GM18951 (cell line): ENCODE results near the gene RLIM.
"Not testable (repeated sequence)": the region's sequence is repeated elsewhere in the genome, so short reads cannot be mapped to it uniquely, and the experiment has no call there.

Experiments
- POLR2A ChIP-seq: IDR thresholded peaks from 4 replicates; pipeline ENCODE4 v1.6.1; 2011; ENCODE audit warnings: mild to moderate bottlenecking; ENCODE audit not compliant: insufficient read length, insufficient read depth; ENCODE audit errors: extremely low read depth
- in situ Hi-C: fragments of 300-500 bp; cut with MboI; formaldehyde crosslinking; loops from one replicate; pipeline ENCODE4 v1.12.0; 2022; ENCODE audit warnings: low sequenced_read_pairs, mixed read lengths, inconsistent platforms; ENCODE audit not compliant: unreplicated experiment

RLIM gene

GRCh38 chrX:74614093-74614909 is at the start of gene RLIM:
Gene RLIM, minus strand, starts transcription at chrX:74614624. Its CDS starts 18,647 bp downstream, at chrX:74595977.
- in situ Hi-C loops: loop anchor here (25.0 kb wide), 1 partner anchor 298 kb away; no protein-coding TSS in a partner anchor
- TF ChIP-seq POLR2A: peak; percentile 69

GRCh38 chrX:74656079-74656745 is 41.8 kb upstream of the RLIM start:
- no peak for TF ChIP-seq POLR2A
- in situ Hi-C loops: no loop called here

- in situ Hi-C loops: not testable (repeated sequence)
Measured at GRCh38 chrX:74654953-74655352, 40.5 kb upstream of the RLIM start.

- no peak for TF ChIP-seq POLR2A
- in situ Hi-C loops: no loop called here
Measured at GRCh38 chrX:74636749-74637314, 22.4 kb upstream of the RLIM start.

- no peak for TF ChIP-seq POLR2A
- in situ Hi-C loops: loop anchor here (25.0 kb wide), 1 partner anchor 299 kb away; no protein-coding TSS in a partner anchor
Measured at GRCh38 chrX:74613370-74614092, 893 bp downstream of the RLIM start.

- in situ Hi-C loops: loop anchor here (25.0 kb wide), 1 partner anchor 306 kb away; no protein-coding TSS in a partner anchor
- TF ChIP-seq POLR2A: no peak
Measured at GRCh38 chrX:74606799-74607198, 7.6 kb downstream of the RLIM start.

GRCh38 chrX:74606342-74606741 is 8.1 kb downstream of the RLIM start:
- TF ChIP-seq POLR2A: no peak
- in situ Hi-C loops: loop anchor here (25.0 kb wide), 1 partner anchor 306 kb away; no protein-coding TSS in a partner anchor

GRCh38 chrX:74603040-74603439 is 11.4 kb downstream of the RLIM start:
- no peak for TF ChIP-seq POLR2A
- in situ Hi-C loops: loop anchor here (25.0 kb wide), 1 partner anchor 309 kb away; no protein-coding TSS in a partner anchor

- no peak for TF ChIP-seq POLR2A
- in situ Hi-C loops: loop anchor here (25.0 kb wide), 1 partner anchor 310 kb away; no protein-coding TSS in a partner anchor
Measured at GRCh38 chrX:74602142-74602541, 12.3 kb downstream of the RLIM start.

- no peak for TF ChIP-seq POLR2A
- in situ Hi-C loops: no loop called here
Measured at GRCh38 chrX:74593593-74593992, 20.8 kb downstream of the RLIM start.

- in situ Hi-C loops: no loop called here
- no peak for TF ChIP-seq POLR2A
Measured at GRCh38 chrX:74585766-74586165, 28.7 kb downstream of the RLIM start.

GRCh38 chrX:74579597-74580198 is 34.7 kb downstream of the RLIM start:
- in situ Hi-C loops: no loop called here
- no peak for TF ChIP-seq POLR2A
